Stimulated activated CD8-positive, alpha-beta memory T cell treated with anti-CD3 and anti-CD28 coated beads, Interleukin-15, amount 100 ng/mL, for 48 hours (primary cell): Measurements from ENCODE around the gene GALNT14.

Experiments used
- DNase-seq, 2 donors: peaks; one replicate each; pipeline ENCODE4 v3.0.0-alpha.2; 2020; ENCODE audit warnings: low read depth in 2 of 2

GALNT14 gene

GRCh38 chr2:30978854-30979253 lies 159.4 kb downstream of the GALNT14 start:
- DNase-seq = no peak

GRCh38 chr2:30978044-30978443 lies 160.2 kb downstream of the GALNT14 start:
- peak in 1 of 2 donors; percentile 2 for DNase-seq

DNA sequence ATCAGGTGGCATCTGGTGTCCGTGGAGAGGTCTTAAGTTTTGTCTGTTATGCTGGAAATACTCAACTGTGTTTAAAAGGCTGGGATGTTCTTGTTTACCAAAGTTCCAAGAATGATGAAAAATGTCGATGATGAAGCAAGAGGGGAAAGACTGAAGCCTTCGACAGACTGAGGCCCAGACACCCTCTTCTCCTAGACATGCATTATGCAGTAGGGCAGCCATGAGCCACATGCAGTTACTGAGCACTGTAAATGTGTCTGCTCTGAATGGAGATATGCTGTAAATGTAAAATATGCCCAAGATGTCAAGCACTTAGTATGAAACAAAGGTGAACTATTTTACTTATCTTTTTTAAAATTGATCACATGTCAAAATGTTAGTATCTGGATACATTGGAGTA lies 163.1 kb downstream of the GALNT14 start:
- no peak for DNase-seq

DNA sequence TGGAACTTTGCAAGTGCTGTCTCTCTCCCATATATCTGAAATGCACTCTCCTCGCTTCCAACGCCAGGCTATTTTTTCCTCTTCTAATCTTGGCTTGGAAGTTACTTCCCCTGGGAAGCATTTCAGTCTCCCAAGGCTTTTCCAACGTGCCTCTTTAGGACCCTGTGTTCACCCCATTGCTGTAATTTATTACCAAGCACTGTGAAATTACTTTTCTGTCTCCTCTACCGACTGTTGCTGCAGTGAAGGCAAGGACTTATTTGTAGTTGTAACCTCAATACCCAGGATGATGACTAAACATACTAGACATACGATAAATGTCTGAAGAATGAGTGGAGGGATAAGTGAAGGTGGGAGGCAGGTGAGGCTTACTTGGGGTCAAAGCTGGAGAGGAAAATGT lies 163.7 kb downstream of the GALNT14 start:
- DNase-seq = no peak

DNA sequence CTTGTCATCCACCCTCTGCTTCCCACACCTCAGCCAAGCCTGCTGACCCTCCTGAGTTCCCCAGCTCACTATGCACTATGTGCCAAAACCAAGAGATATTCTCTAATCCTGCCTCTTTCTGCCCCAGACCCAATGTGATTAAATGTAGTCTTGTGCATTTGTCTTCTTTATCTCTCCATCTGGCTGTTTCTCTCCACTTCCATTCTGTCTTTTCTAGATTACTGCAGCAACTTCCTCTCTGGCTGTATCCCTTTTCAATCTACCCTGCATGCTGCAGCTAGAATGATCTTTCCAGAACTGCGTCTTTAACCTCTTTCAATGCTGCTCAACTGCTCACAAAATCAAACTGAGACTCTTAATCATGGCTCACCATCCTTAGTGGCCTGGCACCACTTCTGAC lies 164.1 kb downstream of the GALNT14 start:
- DNase-seq = no peak

GRCh38 chr2:30971231-30972025 lies 166.8 kb downstream of the GALNT14 start:
- DNase-seq = no peak

DNA sequence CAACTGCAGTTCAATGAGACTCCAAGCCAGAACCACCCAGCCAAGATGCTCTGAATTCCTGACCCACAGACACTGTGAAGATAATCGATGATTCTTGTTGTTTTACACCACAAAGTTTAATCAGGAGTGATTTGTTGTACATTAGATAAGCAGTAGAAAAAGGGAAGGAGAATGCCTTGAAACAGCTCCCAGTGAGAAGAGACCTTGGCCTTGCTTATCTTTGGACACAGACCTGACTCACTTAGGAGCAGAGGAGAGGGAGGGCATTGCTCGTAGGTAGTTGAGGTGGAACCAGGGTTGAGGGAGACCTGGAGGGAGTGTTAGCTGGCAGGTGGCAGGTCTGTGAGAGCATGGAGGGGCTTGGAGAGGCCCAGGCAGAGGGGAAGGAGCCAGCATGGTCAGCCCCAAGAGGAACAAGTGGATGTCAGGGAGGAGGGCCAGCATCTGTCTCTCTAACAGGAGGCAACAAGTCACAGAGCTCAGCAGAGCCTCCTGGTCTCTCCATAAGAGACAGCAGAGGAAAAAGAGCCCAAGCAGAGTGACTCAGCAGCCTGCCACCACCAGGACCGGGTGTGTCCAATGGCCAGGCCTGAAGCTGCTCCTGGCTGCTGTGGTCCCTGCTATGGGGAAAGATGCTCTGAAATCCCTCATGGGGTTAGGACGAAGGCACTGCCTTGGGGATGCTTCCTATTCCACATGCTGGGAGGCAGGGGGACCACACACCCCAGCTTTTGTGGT lies 169.4 kb downstream of the GALNT14 start:
- DNase-seq = no peak

- no peak for DNase-seq
Measured at GRCh38 chr2:30966786-30967185, 171.5 kb downstream of the GALNT14 start.

GRCh38 chr2:30965022-30965531 lies 173.2 kb downstream of the GALNT14 start:
- no peak for DNase-seq

- DNase-seq = no peak
Measured at GRCh38 chr2:30964334-30965005, 173.8 kb downstream of the GALNT14 start.

DNA sequence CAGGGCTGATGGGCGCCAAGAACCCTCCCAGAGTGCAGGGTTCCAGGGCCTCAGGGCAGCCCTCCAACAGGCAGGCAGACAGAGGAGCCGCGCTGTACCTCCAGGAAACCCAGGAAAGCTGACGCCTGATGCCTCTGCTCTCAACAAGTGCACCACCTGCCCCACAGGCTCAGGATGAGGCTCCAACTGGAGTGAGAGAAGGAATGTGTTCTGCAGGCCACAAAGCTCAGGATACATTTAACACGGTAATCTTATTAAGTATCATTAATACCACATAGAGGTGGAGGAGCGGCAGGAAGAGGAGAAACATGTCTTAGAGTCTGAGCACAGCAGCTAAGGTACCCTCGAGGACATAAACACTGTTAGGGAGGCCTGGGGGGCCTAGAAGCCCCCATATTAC lies 175.1 kb downstream of the GALNT14 start:
- DNase-seq = no peak

DNA sequence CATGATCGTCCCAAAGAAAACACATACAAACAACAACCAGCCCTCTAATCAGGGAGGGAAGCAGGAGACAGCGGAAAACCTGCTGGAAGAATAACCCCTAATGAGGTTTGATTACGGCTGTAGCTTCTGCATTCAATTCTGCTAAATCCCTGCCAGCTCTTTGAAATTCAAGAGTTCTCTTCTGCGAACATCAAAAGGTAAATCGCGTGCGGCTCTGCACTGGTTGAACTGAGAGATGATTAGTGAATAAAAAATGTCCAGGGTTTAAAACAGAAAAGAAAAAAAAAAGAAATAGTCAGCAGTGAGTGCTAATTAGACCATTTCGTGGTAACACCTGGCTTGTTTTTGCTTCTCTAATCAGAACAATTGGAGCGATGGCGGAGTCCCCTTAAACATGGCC lies 178.0 kb downstream of the GALNT14 start:
- DNase-seq = no peak

DNA sequence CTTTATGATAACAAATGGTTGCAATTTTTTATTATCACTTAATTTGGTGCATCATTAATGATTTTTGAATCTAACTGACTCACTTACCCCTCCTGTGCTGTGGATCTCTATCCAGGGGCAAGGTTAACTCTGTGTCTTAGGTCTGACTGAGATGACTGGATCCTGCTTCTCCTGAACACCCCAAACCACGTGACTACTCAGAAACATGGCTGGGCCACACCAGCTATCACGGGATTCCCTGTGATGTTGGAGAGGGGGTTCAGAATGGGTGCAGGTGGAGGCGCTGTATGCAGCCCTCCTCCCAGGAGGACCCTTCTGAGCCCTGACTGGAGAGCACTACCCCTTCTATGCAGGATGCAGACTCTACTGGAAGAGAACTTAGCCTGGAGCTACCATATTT lies 178.6 kb downstream of the GALNT14 start:
- DNase-seq = no peak

DNA sequence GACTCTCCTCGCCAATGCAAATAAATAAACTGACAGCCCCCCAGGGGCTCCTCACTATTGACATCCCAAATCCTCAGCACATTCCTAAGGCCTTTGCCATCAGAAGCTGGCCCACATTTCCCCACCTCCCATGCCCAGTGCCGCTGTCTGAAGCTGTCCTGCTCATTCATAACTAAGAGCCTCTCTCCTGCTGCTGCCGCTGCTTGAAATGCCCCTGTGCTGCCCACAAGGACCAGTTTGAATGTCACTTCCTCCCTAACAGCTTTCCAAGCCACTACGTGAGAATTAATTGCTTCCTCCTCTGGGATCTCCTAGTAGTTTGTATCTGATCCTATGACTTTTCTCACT lies 179.3 kb downstream of the GALNT14 start:
- no peak for DNase-seq

- DNase-seq = no peak
Measured at GRCh38 chr2:30958193-30958917, 179.9 kb downstream of the GALNT14 start.

DNA sequence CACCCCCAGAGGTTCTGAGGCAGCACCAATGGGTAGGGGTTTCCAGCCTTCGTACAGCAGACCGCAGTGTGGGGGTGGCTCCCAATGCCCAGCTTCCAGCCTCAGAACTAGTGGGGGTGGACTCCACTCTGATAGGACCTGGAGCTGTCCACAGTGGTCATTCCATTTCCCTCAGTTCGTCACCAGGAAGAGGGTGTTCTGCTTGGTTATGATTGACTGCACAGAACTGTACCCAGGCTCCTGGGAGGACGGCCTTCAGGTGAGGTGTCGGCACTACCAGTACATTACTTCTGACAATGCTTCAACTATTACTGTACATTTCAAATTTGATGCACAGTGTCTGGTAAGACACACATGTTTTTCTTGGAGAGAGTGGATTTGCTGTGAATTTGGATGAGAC lies 180.6 kb downstream of the GALNT14 start:
- DNase-seq = no peak

GRCh38 chr2:30956995-30957394 lies 181.2 kb downstream of the GALNT14 start:
- DNase-seq = no peak

DNA sequence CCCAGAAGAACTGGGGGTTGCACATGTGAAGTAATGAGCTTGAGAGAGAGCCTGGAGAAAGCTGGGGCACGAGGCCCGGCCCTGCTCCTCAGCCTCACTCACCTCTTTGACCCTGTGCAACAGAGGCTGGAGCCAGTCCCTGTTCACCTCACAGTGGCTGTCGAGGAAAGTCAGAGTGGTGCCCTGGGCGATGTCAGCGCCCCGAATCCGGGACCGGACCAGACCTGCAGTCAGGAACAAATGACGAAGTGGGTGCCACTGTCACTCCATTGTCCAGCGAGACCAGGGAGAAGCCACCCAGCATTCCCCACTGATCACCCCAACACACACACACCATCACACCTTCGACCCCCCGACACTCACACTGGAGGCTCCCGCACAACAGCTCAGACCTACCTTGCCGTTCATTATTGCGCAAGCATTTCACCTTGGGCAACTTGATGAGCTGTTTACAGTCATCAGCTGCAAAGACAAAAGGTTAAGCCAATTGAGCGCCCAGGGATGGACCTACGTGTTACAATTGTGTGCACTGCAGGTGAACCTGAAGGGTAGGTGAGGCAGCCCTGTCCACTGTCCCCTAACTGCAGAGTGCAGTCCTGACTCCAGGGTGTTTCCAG lies 182.6 kb downstream of the GALNT14 start:
- no peak for DNase-seq

DNA sequence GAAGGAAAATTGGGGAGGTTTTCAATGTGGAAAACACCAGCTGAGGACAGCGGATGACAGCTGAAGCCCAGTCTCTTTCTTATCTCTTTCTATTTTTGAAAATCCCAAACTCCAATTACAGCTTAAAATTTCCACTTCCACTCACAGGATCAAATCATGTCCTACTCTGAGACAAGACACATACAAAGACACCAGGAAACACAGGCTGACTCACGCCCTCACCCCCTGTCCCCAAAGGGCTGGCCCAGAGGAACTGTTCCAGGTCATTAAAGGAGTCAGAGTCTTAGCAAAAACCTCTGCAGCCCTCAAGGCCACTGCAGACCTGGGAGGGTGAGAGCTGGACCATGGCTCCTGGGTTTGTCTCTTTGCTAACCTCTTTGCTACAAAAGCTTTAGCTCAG lies 187.9 kb downstream of the GALNT14 start:
- DNase-seq = no peak

- no peak for DNase-seq
Measured at GRCh38 chr2:30949435-30949834, 188.8 kb downstream of the GALNT14 start.

GRCh38 chr2:30948857-30949256 lies 189.4 kb downstream of the GALNT14 start:
- DNase-seq = no peak

GRCh38 chr2:30948130-30948529 lies 190.1 kb downstream of the GALNT14 start:
- DNase-seq = no peak
